ENCODE measurements around the gene KCNE2. TPM values are rescaled to one million over a fixed set of nuclear protein-coding genes. Genes with fewer than 3 reads are reported as not detected.
"Not testable (repeated sequence)": the region's sequence is repeated elsewhere in the genome, so short reads cannot be mapped to it uniquely, and the experiment has no call there.

KCNE2 gene
- total RNA-seq, 1 experiment from 2014 or later: not detected

DNA sequence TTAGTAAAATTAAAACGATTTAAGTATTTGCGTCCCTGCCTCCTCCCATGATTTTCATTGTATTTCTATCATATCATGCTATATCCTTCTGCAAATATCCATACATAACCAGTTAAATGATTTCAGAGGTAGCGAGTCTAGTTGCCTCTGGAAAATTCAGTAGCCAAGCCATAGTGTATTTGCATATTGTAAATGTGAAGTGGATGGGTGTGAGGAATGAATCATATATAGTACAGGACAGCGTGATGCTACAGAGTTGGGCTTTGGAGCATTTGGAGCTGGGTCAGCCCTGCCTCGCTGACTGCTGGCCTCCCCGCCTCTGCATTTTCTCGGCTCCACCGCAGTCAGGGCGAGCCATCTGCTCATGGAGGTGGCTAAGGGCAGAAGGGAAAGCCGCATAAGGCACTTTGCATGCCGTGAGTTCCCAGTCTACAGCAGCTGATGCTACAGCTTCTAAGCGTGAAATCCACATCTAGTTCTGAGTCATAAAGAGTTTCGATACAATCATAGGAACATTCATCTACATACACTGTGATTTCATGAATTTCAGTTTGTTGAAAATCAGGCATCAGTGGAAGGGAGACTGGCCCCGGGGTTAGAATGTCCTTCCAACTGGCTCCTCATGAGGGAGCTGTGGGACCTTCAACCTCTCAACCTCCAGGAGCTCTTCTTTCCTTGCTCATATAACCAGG lies 20.1 kb downstream of the KCNE2 start:
- POLR2A ChIA-PET; intact Hi-C loops (cut with micrococcal nuclease; ENCODE audit: unreplicated experiment); BruUV-seq (replicated peaks); H3K4me1 ChIP-seq; H3K4me3 ChIP-seq (ENCODE audit: low read depth, low read length); DNase-seq; H3K4me1 Mint-ChIP-seq (ENCODE audit: low read depth, unreplicated experiment); H3K36me3 Mint-ChIP-seq (ENCODE audit: insufficient read depth, unreplicated experiment); H3K9me3 Mint-ChIP-seq (ENCODE audit: unreplicated experiment); H3K9me3 ChIP-seq; H3K27me3 ChIP-seq (replicated peaks; ENCODE audit: control insufficient read depth, insufficient read depth, low read length); CTCF ChIA-PET; H3K4me3 Mint-ChIP-seq (ENCODE audit: unreplicated experiment); H3K27me3 Mint-ChIP-seq (ENCODE audit: insufficient read depth, unreplicated experiment); H3K36me3 ChIP-seq (ENCODE audit: control insufficient read depth, insufficient read depth, low read length); H3K27ac Mint-ChIP-seq (ENCODE audit: unreplicated experiment): not testable (repeated sequence)

DNA sequence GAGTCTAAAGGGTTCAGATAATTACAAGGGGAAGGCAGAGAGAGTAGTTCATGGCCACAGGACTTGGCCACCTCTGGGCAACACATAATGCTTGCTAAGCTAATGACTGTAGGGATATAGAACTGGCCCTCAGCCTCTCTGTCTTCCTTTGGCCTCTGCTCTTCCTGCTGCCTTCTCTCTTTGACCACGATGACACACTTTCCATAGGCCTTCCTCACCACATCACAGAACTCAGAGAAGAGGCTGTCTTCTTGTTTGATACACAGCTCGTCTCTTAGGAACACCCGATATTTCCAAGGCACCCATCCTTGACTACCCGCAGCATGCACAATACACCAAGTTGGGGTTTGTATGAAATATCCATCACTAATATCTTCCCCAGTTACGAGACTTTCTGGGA lies 36.7 kb downstream of the KCNE2 start:
- H3K4me3 Mint-ChIP-seq (ENCODE audit: unreplicated experiment); DNase-seq; H3K4me3 ChIP-seq (ENCODE audit: low read depth, low read length); H3K27me3 ChIP-seq (replicated peaks; ENCODE audit: control insufficient read depth, insufficient read depth, low read length); BruUV-seq (replicated peaks); H3K4me1 ChIP-seq; H3K36me3 ChIP-seq (ENCODE audit: control insufficient read depth, insufficient read depth, low read length); CTCF ChIA-PET; H3K4me1 Mint-ChIP-seq (ENCODE audit: low read depth, unreplicated experiment); POLR2A ChIA-PET; H3K27ac Mint-ChIP-seq (ENCODE audit: unreplicated experiment); H3K27me3 Mint-ChIP-seq (ENCODE audit: insufficient read depth, unreplicated experiment); H3K9me3 ChIP-seq; H3K36me3 Mint-ChIP-seq (ENCODE audit: insufficient read depth, unreplicated experiment); H3K9me3 Mint-ChIP-seq (ENCODE audit: unreplicated experiment); intact Hi-C loops (cut with micrococcal nuclease; ENCODE audit: unreplicated experiment): not testable (repeated sequence)

DNA sequence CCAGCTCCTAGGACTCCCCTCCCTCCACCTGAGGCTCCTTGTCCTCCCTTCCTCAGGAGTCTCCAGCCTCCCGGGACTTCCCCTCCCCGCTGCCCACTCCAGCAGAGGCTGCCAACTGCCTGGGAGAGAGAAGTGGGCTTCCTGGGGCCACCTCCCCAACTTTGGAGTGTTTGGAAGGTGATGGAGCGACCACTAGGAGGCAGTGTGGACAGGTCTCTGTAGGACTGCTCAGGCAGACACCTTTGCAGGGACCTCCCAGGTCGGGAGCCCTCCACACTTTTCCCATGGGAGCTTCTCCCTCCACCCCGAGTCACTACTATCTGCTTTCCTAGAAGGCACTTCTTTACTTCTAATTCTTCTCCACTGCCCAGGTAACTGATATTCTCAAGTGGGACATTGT lies 40.9 kb downstream of the KCNE2 start:
- H3K4me1 ChIP-seq; H3K27me3 ChIP-seq (replicated peaks; ENCODE audit: control insufficient read depth, insufficient read depth, low read length); H3K4me1 Mint-ChIP-seq (ENCODE audit: low read depth, unreplicated experiment); H3K4me3 ChIP-seq (ENCODE audit: low read depth, low read length); H3K27ac Mint-ChIP-seq (ENCODE audit: unreplicated experiment); BruUV-seq (replicated peaks); H3K9me3 ChIP-seq; H3K27me3 Mint-ChIP-seq (ENCODE audit: insufficient read depth, unreplicated experiment); POLR2A ChIA-PET; H3K9me3 Mint-ChIP-seq (ENCODE audit: unreplicated experiment); intact Hi-C loops (cut with micrococcal nuclease; ENCODE audit: unreplicated experiment); H3K36me3 ChIP-seq (ENCODE audit: control insufficient read depth, insufficient read depth, low read length); CTCF ChIA-PET; H3K36me3 Mint-ChIP-seq (ENCODE audit: insufficient read depth, unreplicated experiment); H3K4me3 Mint-ChIP-seq (ENCODE audit: unreplicated experiment); DNase-seq: not testable (repeated sequence)

DNA sequence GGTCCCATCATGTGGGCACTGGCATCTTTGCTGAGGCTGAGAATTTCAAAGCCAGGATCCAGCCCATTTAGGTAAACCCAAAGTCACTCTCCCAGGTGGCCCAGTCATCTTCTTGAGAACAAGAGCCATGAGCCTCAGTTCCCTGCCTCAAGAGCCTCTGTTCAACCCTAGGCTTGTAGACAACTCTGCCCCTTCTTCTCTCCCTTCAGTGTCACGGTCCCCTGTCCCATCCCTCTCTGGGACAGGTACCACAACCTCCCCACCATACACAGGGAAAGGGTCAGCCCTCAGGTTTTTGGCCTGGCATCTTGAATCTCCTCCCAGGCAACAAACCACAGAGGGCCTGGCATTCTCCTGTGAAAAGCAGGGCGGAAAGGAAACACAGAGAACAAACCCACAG lies 41.9 kb downstream of the KCNE2 start:
- BruUV-seq (replicated peaks); POLR2A ChIA-PET; H3K4me3 Mint-ChIP-seq (ENCODE audit: unreplicated experiment); intact Hi-C loops (cut with micrococcal nuclease; ENCODE audit: unreplicated experiment); H3K4me1 ChIP-seq; DNase-seq; H3K9me3 Mint-ChIP-seq (ENCODE audit: unreplicated experiment); H3K27ac Mint-ChIP-seq (ENCODE audit: unreplicated experiment); H3K36me3 ChIP-seq (ENCODE audit: control insufficient read depth, insufficient read depth, low read length); H3K4me3 ChIP-seq (ENCODE audit: low read depth, low read length); H3K4me1 Mint-ChIP-seq (ENCODE audit: low read depth, unreplicated experiment); H3K36me3 Mint-ChIP-seq (ENCODE audit: insufficient read depth, unreplicated experiment); H3K27me3 ChIP-seq (replicated peaks; ENCODE audit: control insufficient read depth, insufficient read depth, low read length); H3K9me3 ChIP-seq; CTCF ChIA-PET; H3K27me3 Mint-ChIP-seq (ENCODE audit: insufficient read depth, unreplicated experiment): not testable (repeated sequence)

DNA sequence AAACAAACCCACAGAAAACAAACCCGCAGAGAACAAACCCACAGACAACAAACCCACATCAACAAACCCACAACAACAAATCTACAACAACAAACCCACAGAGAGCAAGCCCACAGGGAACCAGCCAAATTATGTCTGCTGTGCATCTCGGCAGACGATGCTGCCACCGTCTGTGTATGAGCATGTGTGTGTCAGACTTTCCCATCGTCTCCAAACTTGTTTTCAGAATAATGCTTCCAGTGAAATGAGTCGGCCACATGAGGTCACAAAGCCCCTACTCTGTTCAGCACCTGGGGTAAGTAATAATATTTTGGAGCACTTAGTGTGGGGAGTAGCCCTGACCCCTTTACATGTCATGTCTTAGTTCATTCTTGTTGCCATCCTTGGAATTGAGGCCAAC lies 42.3 kb downstream of the KCNE2 start:
- H3K36me3 ChIP-seq (ENCODE audit: control insufficient read depth, insufficient read depth, low read length); CTCF ChIA-PET; H3K9me3 Mint-ChIP-seq (ENCODE audit: unreplicated experiment); H3K36me3 Mint-ChIP-seq (ENCODE audit: insufficient read depth, unreplicated experiment); H3K27me3 Mint-ChIP-seq (ENCODE audit: insufficient read depth, unreplicated experiment); DNase-seq; intact Hi-C loops (cut with micrococcal nuclease; ENCODE audit: unreplicated experiment); POLR2A ChIA-PET; H3K4me3 ChIP-seq (ENCODE audit: low read depth, low read length); H3K27ac Mint-ChIP-seq (ENCODE audit: unreplicated experiment); H3K9me3 ChIP-seq; H3K4me3 Mint-ChIP-seq (ENCODE audit: unreplicated experiment); H3K4me1 Mint-ChIP-seq (ENCODE audit: low read depth, unreplicated experiment); H3K4me1 ChIP-seq; H3K27me3 ChIP-seq (replicated peaks; ENCODE audit: control insufficient read depth, insufficient read depth, low read length); BruUV-seq (replicated peaks): not testable (repeated sequence)

DNA sequence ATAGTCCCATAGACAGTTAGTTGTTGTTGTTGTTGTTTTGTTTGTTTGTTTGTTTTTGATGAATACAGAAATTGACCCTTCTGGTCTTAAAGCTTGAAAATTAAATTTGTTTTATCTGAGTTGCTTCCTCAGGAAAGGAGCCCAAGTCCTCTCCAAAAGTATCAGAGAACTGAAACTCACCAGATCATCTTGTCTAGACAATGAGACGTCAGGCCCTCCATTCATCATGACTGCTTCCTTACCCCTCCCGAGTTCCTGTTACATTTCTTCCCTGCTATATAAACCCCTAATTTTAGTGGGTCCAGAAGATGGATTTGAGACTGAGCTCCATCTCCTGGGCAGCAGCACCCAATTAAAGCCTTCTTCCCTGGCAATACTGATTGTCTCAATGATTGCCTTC lies 42.9 kb downstream of the KCNE2 start:
- H3K36me3 ChIP-seq (ENCODE audit: control insufficient read depth, insufficient read depth, low read length); POLR2A ChIA-PET; intact Hi-C loops (cut with micrococcal nuclease; ENCODE audit: unreplicated experiment); BruUV-seq (replicated peaks); H3K4me1 ChIP-seq; CTCF ChIA-PET; H3K4me3 ChIP-seq (ENCODE audit: low read depth, low read length); H3K27me3 Mint-ChIP-seq (ENCODE audit: insufficient read depth, unreplicated experiment); H3K9me3 ChIP-seq; H3K4me1 Mint-ChIP-seq (ENCODE audit: low read depth, unreplicated experiment); DNase-seq; H3K9me3 Mint-ChIP-seq (ENCODE audit: unreplicated experiment); H3K27ac Mint-ChIP-seq (ENCODE audit: unreplicated experiment); H3K36me3 Mint-ChIP-seq (ENCODE audit: insufficient read depth, unreplicated experiment); H3K27me3 ChIP-seq (replicated peaks; ENCODE audit: control insufficient read depth, insufficient read depth, low read length); H3K4me3 Mint-ChIP-seq (ENCODE audit: unreplicated experiment): not testable (repeated sequence)

DNA sequence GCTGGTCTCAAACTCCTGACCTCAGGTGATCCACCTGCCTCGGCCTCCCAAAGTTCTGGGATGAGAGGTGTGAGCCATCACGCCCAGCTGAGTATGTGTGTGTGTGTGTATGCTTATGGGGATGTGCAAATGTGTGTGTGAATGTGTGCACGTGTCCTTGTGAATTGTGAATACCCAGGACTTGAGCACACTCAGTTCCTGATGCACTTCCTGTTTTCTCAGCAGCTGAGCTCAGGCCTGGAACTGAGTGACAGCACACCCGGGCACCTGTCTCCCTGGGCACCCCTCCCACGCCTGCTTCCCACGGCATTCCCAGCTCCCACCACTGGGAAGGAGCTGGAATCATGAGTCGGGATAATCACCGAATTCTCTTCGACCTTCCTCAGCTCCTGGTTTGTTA lies 43.5 kb downstream of the KCNE2 start:
- H3K4me3 Mint-ChIP-seq (ENCODE audit: unreplicated experiment); H3K36me3 Mint-ChIP-seq (ENCODE audit: insufficient read depth, unreplicated experiment); CTCF ChIA-PET; H3K27ac Mint-ChIP-seq (ENCODE audit: unreplicated experiment); H3K4me1 Mint-ChIP-seq (ENCODE audit: low read depth, unreplicated experiment); H3K27me3 Mint-ChIP-seq (ENCODE audit: insufficient read depth, unreplicated experiment); H3K4me3 ChIP-seq (ENCODE audit: low read depth, low read length); H3K4me1 ChIP-seq; BruUV-seq (replicated peaks); POLR2A ChIA-PET; DNase-seq; H3K9me3 Mint-ChIP-seq (ENCODE audit: unreplicated experiment); intact Hi-C loops (cut with micrococcal nuclease; ENCODE audit: unreplicated experiment); H3K27me3 ChIP-seq (replicated peaks; ENCODE audit: control insufficient read depth, insufficient read depth, low read length); H3K36me3 ChIP-seq (ENCODE audit: control insufficient read depth, insufficient read depth, low read length); H3K9me3 ChIP-seq: not testable (repeated sequence)
